ENCODE data around the gene NRG3. TPM values are rescaled to one million over a fixed set of nuclear protein-coding genes. Genes with fewer than 3 reads are reported as not detected.

Gene NRG3
- total RNA-seq, 2 donors from 2014 or later, result 1.7 to 2.3 TPM

GRCh38 chr10:81969136-81969535, 94.1 kb downstream of the NRG3 start:
- Mint-ChIP-seq H3K4me3 (no peak overlapping the region), H3K9me3 (no peaks in the 10 kb centered on the region), H3K27me3 (ENCODE audit: insufficient read depth) (no peaks in the 10 kb centered on the region), H3K4me1 (no peaks in the 10 kb centered on the region), H3K36me3 (ENCODE audit: low read depth) (no peaks in the 10 kb centered on the region), H3K27ac (no peak overlapping the region)
- no peak for DNase-seq
- Histone ChIP-seq H3K4me1 (ENCODE audit: control insufficient read depth, insufficient read depth, low read length) (no peaks in the 10 kb centered on the region), H3K9me3 (ENCODE audit: control insufficient read depth, low read length) (no peaks in the 10 kb centered on the region), H3K27ac (ENCODE audit: low read depth, low read length) (no peak overlapping the region), H3K4me3 (ENCODE audit: low read length) (no peak overlapping the region), H3K9ac (ENCODE audit: extremely low read depth, low read length, poor library complexity, severe bottlenecking) (no peak overlapping the region), H3K27me3 (ENCODE audit: control insufficient read depth, insufficient read depth, low read length, poor library complexity, severe bottlenecking) (no peaks in the 10 kb centered on the region), H3K36me3 (ENCODE audit: control insufficient read depth, insufficient read depth, low read length) (no peaks in the 10 kb centered on the region)
- no peak for TF ChIP-seq CTCF (conservative IDR thresholded peaks at IDR 0.05)
- 92% methylated on average over 2 of the region's 2 CpGs; no CpG with 5 or more reads in 1 of the 2 experiments for WGBS, 2 experiments (ENCODE audit: insufficient coverage in 1 of 2, insufficient read length in 1 of 2)

GRCh38 chr10:81978238-81978637, 103.2 kb downstream of the NRG3 start:
- no peak overlapping the region for H3K27ac ChIP-seq (ENCODE audit: low read depth, low read length)
- Mint-ChIP-seq H3K27me3 (ENCODE audit: insufficient read depth) (peaks cover 3% of the 10 kb centered on the region), H3K27ac (no peak overlapping the region), H3K9me3 (no peaks in the 10 kb centered on the region), H3K4me1 (no peaks in the 10 kb centered on the region), H3K4me3 (no peak overlapping the region), H3K36me3 (ENCODE audit: low read depth) (no peaks in the 10 kb centered on the region)
- no peaks in the 10 kb centered on the region for H3K4me1 ChIP-seq (ENCODE audit: control insufficient read depth, insufficient read depth, low read length)
- H3K9me3 ChIP-seq (ENCODE audit: control insufficient read depth, low read length), result no peaks in the 10 kb centered on the region
- H3K27me3 ChIP-seq (ENCODE audit: control insufficient read depth, insufficient read depth, low read length, poor library complexity, severe bottlenecking), result no peaks in the 10 kb centered on the region
- no peaks in the 10 kb centered on the region for H3K36me3 ChIP-seq (ENCODE audit: control insufficient read depth, insufficient read depth, low read length)
- no peak overlapping the region for H3K4me3 ChIP-seq (ENCODE audit: low read length)
- no peak overlapping the region for H3K9ac ChIP-seq (ENCODE audit: extremely low read depth, low read length, poor library complexity, severe bottlenecking)
- no peak for DNase-seq
- no peak for TF ChIP-seq CTCF (conservative IDR thresholded peaks at IDR 0.05)
- WGBS, 2 experiments (ENCODE audit: insufficient coverage in 1 of 2, insufficient read length in 1 of 2), result 83 to 86% methylated on average over 1 of the region's 2 CpGs

- no peak overlapping the region for H3K4me3 ChIP-seq (ENCODE audit: low read length)
- Mint-ChIP-seq H3K27ac (no peak overlapping the region), H3K36me3 (ENCODE audit: low read depth) (no peaks in the 10 kb centered on the region), H3K4me1 (no peaks in the 10 kb centered on the region), H3K4me3 (no peak overlapping the region), H3K27me3 (ENCODE audit: insufficient read depth) (peaks cover 3% of the 10 kb centered on the region), H3K9me3 (no peaks in the 10 kb centered on the region)
- no peak for TF ChIP-seq CTCF (conservative IDR thresholded peaks at IDR 0.05)
- no peaks in the 10 kb centered on the region for H3K36me3 ChIP-seq (ENCODE audit: control insufficient read depth, insufficient read depth, low read length)
- no peak for DNase-seq
- H3K27me3 ChIP-seq (ENCODE audit: control insufficient read depth, insufficient read depth, low read length, poor library complexity, severe bottlenecking), result no peaks in the 10 kb centered on the region
- 89 to 100% methylated on average over 1 of the region's 1 CpG for WGBS, 2 experiments (ENCODE audit: insufficient coverage in 1 of 2, insufficient read length in 1 of 2)
- H3K27ac ChIP-seq (ENCODE audit: low read depth, low read length), result no peak overlapping the region
- no peak overlapping the region for H3K9ac ChIP-seq (ENCODE audit: extremely low read depth, low read length, poor library complexity, severe bottlenecking)
- H3K4me1 ChIP-seq (ENCODE audit: control insufficient read depth, insufficient read depth, low read length), result no peaks in the 10 kb centered on the region
- no peaks in the 10 kb centered on the region for H3K9me3 ChIP-seq (ENCODE audit: control insufficient read depth, low read length)
Observed at GRCh38 chr10:81981724-81982123, 106.7 kb downstream of the NRG3 start.

Data from endodermal cell (in vitro differentiated cells).